IPS-15b (cell line): ENCODE results near the gene KDM5A.

Experiments used
- H3K27me3 ChIP-seq: one replicate; pipeline ENCODE4 v1.6.1; 2013; ENCODE audit warnings: low read length; ENCODE audit not compliant: control insufficient read depth, insufficient read depth
- H3K36me3 ChIP-seq: one replicate; pipeline ENCODE4 v1.6.1; 2013; ENCODE audit warnings: low read length; ENCODE audit not compliant: control insufficient read depth, insufficient read depth
- H3K4me1 ChIP-seq: one replicate; pipeline ENCODE4 v1.6.1; 2013; ENCODE audit warnings: mild to moderate bottlenecking, low read length; ENCODE audit not compliant: control insufficient read depth, insufficient read depth
- H3K4me3 ChIP-seq: one replicate; pipeline ENCODE4 v1.5.1; 2013; ENCODE audit warnings: low read depth, low read length
- H3K9ac ChIP-seq: one replicate; pipeline ENCODE4 v1.6.1; 2013; ENCODE audit warnings: low read depth, mild to moderate bottlenecking, low read length
- H3K9me3 ChIP-seq: one replicate; pipeline ENCODE4 v1.6.1; 2013; ENCODE audit warnings: mild to moderate bottlenecking, low read length; ENCODE audit not compliant: control insufficient read depth, insufficient read depth

The KDM5A gene

DNA sequence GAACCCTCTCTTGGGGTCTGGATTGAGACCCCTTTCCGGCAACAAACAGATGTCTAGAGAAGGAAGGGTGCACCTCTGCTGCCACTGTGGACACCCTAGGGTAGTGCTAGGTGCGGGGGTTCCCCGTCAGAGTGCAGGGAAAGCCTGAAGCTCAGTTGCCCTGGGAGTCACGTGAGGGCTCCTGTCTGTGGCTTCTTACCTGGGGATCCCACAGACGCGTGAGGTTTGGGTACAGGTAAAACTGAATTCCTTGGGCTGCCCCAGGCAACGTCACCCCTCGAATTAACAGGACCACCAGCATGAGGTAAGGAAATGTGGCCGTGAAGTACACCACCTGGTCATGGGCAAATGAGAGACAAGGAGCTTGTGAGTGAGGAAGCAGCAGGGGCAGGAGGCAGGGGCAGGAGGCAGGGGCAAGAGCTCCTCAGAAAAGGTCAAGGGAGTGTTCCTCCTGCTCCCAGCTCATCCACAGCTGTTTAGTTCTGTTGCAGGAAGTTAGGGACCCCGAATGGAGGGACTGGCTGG is 154.2 kb downstream of the KDM5A start:
- no peak overlapping the region for H3K4me3 ChIP-seq
- no peaks in the 10 kb centered on the region for H3K27me3 ChIP-seq
- no peaks in the 10 kb centered on the region for H3K4me1 ChIP-seq
- H3K9me3 ChIP-seq = no peaks in the 10 kb centered on the region
- no peaks in the 10 kb centered on the region for H3K36me3 ChIP-seq
- no peak overlapping the region for H3K9ac ChIP-seq

DNA sequence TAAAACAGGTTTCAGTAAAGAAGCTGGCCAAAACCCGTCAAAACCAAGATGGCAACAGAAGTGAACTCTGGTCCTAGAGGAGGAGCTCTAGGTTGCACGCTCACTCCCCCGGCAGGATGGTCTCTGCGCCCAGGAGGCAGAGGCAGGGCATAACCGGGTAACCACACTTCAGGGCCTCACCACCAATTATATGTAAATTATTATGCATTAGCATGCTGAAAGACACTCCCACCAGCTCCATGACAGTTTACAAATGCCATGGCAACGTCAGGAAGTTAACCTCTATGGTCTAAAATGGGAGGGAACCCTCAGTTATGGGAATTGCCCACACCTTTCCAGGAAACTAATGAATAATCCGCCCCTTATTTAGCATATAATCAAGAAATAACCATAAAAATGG is 155.1 kb downstream of the KDM5A start:
- Histone ChIP-seq H3K9ac (no peak overlapping the region), H3K9me3 (no peaks in the 10 kb centered on the region), H3K36me3 (no peaks in the 10 kb centered on the region), H3K4me1 (no peaks in the 10 kb centered on the region), H3K4me3 (no peak overlapping the region), H3K27me3 (no peaks in the 10 kb centered on the region)

DNA sequence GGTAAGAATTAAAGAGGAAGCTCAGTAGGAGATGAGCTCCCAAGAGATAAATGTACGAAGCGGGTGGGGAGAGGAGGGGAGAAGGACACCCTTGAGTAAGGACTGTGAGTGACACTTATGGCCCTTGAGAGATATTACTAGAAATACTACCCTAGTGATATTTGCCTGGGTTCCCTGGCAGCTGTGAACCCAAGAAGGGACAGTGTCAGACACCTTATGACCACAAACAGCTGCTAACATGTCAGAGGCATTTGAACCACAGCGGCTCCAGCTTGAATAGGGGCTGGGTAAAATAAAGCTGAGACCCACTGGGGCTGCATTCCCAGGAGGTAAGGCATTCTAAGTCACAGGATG is 155.5 kb downstream of the KDM5A start:
- Histone ChIP-seq H3K9ac (no peak overlapping the region), H3K4me1 (no peaks in the 10 kb centered on the region), H3K36me3 (no peaks in the 10 kb centered on the region), H3K27me3 (no peaks in the 10 kb centered on the region), H3K4me3 (no peak overlapping the region), H3K9me3 (no peaks in the 10 kb centered on the region)

DNA sequence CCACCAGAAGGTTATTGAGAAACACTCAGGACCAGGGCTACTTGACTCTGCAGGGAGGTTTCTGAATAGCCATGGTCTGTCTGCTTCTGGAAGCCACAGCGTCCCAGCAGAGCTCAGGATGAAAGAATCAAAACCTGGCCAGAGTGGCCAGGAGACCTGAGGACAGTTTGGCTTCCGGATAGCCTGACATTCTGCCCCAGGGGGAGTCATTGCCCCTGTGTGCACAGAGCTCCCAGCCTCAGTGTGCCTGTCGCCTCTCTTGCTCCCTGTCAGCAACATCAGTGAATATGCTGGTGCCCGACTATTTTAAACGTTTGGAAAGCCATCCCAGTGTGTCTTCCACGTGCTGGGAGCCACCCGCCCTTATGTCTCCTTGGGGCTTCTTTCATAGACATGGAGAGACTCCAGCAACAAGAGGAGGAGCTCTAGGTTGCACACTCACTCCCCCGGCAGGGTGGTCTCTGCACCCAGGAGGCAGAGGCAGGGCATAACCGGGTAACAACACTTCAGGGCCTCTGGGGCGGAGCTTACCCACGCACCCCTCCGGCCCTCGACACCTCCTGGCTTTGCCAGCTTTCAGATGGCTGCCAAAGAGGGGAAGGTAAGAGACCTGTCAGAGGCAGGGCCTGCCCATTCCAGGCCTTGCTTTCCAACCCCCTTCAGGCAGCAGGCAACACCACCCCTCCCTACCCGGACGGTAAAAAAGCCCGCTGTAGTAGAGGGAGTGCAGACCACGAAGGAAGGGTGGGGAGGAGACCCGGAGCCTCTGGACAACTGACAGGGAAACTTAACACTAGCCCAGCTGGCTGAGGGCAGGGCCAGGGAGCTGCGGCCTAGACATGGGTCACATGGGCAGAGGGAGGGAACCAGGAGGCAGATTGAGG is 156.1 kb downstream of the KDM5A start:
- no peaks in the 10 kb centered on the region for H3K9me3 ChIP-seq
- no peak overlapping the region for H3K9ac ChIP-seq
- H3K36me3 ChIP-seq = no peaks in the 10 kb centered on the region
- no peaks in the 10 kb centered on the region for H3K27me3 ChIP-seq
- H3K4me3 ChIP-seq = no peak overlapping the region
- H3K4me1 ChIP-seq = no peaks in the 10 kb centered on the region

DNA sequence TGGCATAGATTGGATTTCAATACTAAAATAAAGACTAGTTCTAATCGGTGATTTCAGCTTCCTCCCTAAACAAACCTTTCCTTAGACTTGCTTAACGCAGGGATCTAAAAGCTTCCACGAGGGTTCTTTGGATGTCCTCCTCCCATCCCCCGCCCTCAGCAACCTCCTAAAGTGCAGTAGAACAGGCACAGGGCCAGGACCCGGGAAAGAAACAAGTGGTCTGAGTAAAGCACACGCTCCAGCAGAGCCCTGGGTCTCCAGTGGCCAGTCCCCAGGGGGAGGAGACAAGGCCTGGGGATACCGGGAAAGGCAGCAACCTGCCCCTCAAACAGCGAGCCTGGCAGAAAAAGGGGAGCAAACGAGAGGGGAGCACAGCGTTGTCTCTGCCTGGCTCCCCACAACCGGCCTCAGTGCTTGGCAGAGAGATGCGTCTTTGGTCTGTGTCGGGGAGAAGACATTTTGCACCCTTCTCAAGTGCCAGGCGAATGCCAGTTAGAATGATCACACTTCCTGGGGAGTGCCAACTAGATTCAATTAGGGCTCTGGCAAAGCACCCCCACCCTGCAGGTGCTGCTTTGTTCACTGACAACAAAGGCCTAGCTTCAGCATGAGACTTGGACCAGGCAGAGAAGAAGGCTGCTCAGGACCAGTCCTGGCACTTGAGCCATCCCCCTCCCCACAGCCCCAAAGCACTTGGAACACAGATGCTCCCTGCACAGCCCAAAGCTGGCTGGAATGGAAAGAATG is 158.0 kb downstream of the KDM5A start:
- no peaks in the 10 kb centered on the region for H3K27me3 ChIP-seq
- H3K36me3 ChIP-seq = no peaks in the 10 kb centered on the region
- no peaks in the 10 kb centered on the region for H3K9me3 ChIP-seq
- H3K4me3 ChIP-seq = no peak overlapping the region
- H3K4me1 ChIP-seq = no peaks in the 10 kb centered on the region
- no peak overlapping the region for H3K9ac ChIP-seq
